HG02884 (cell line): ENCODE measurements around the gene ITSN2.
"Not testable (repeated sequence)": the region's sequence is repeated elsewhere in the genome, so short reads cannot be mapped to it uniquely, and the experiment has no call there.

Source experiments
- ATAC-seq: cut with Tn5 transposase; IDR thresholded peaks from one replicate; pipeline ENCODE4 v1.9.1; 2021; ENCODE audit warnings: mild to moderate bottlenecking, moderate library complexity; ENCODE audit not compliant: unreplicated experiment

Gene ITSN2

GRCh38 chr2:24360050-24360962 lies at the start of gene ITSN2:
ITSN2 (minus strand) TSS chr2:24360536; CDS start chr2:24328082, 32,454 bp downstream.
- peak; percentile 72 for ATAC-seq

- ATAC-seq, result no peak
Observed at GRCh38 chr2:24409171-24409570, 48.8 kb upstream of the ITSN2 start.

- not testable (repeated sequence) for ATAC-seq
Observed at GRCh38 chr2:24408704-24409103, 48.4 kb upstream of the ITSN2 start.

- no peak for ATAC-seq
Observed at GRCh38 chr2:24404491-24404921, 44.2 kb upstream of the ITSN2 start.

DNA sequence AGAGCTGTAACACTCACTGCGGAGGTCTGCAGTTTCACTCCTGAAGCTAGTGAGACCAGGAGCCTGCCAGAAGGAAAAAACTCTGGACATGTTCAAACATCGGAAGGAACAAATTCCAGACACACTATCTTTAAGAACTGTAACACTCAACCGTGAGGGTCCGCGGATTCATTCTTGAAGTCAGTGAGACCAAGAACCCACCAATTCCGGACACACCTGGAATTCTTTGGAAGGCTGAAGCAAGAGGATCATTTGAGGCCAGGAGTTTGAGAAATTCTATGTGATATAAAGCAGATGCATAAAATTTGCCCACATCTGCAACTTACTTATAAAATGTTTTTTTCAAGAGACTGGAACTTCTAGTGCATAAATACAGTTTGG lies 43.5 kb upstream of the ITSN2 start:
- no peak for ATAC-seq

DNA sequence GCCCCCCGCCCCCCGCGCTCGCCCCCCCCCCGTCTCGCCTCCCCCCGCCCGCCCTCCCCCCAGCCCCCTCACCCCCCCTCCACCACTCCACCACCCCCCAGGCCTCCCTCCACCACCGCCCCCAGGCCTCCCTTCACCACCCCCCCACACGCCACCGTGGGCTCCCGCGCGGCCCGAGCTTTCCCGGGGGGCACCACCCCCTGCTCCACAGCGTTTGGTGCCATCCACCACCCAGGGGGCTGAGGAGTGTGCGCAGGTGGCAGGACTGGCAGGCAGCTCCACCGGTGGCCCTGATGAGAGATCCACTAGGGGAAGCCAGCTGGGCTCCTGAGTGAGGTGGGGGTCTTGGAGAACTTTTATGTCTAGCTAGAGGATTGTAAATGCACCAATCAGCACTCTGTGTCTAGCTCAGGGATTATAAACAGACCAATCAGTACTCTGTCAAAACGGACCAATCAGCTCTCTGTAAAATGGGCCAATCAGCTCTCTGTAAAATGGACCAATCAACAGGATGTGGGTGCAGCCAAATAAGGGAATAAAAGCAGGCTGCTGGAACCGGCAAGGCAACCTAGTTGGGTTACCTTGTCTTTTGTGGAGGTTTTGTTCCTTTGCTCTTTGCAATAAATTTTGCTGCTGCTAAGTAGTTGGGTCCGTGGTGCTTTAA lies 43.0 kb upstream of the ITSN2 start:
- ATAC-seq, result no peak

DNA sequence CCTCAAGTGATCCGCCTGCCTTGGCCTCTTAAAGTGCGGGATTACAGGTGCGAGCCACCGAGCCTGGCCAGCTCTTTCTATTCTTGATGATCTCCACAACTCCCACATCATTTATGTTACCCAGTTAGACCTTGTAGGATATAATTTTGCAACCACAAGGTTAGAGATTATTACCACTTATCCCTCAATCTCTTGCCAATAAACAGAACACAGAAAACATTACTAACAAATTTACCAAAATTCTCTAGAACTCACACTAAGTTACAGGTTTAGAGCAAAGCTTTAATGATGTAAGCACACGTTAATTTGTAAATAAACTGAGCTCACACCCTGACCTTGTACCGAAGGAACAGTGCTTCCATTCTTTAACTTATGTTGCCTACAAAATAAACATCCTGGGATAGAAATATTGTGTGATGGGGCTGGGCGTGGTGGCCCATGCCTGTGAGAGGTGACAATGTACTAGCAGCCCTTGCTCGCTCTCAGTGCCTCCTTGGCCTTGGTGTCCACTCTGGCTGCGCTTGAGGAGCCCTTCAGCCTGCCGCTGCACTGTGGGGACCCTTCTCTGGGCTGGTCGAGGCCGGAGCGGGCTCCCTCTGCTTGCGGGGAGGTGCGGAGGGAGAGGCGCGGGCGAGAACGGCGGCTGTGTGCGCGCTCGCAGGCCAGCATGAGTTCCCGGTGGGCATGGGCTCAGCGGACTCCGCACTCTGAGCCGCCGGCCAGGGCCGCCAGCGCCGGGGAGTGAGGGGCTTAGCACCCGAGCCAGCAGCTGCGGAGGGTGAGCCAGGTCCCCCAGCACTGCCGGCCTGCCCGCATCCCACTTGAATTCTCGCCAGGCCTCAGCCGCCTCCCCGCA lies 42.1 kb upstream of the ITSN2 start:
- no peak for ATAC-seq

- ATAC-seq, result no peak
Observed at GRCh38 chr2:24400207-24400907, 40.0 kb upstream of the ITSN2 start.

DNA sequence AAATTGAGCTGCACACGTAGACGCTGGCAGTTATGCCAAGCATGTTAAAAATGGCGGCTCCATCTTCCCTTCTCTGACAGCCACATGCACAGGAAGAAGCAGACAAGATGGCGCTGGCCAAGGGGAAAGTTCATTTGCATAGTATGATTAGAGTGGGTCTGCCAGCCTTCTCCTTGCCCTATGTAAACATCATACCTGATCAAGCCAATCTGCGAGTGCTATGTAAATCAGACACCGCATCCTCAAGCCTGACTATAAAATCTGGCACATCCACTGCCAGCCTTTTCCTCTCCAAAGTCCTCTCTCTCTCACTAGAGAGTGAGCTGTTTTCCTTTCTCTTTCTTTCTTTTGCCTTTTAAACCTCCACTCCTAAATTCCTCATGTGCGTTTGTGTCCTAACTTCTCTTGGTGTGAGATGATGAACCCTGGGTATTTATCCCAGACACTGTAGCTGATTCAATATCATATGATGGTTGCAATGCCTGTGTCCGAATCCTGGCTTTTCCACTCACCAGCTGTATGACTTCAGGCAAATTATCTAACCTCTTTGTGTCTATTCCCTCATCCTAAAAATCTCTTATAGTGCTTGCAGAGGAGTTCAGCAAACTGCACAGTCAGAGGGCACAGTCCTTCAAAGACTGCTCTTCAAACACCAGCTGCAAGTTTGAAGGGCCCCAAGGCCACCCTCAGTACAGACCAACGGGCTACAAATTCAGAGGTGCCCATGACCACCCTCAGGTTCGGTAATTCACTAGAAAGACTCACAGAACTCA lies 39.3 kb upstream of the ITSN2 start:
- no peak for ATAC-seq

- no peak for ATAC-seq
Observed at GRCh38 chr2:24394998-24395397, 34.7 kb upstream of the ITSN2 start.

- ATAC-seq, result no peak
Observed at GRCh38 chr2:24392542-24393059, 32.3 kb upstream of the ITSN2 start.

DNA sequence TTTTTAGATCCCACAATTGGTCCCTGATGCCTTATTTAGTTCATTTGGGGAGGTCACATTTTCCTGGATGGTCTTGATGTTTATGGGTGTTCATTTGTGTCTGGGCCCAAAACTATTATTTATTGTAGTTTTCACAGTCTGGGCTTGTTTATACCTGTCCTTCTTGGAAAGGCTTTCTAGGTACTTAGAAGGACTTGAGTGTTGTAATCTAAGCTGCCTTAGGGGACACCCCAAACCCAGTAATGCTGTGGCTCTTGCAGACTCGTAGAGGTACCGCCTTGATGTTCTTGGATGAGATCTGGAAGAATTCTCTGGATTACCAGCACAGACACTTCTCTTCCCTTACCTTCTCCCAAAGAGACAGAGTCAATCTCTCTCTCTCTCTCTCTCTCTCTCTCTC lies 25.0 kb upstream of the ITSN2 start:
- ATAC-seq, result no peak

GRCh38 chr2:24382363-24383073 lies 22.2 kb upstream of the ITSN2 start:
- no peak for ATAC-seq

- ATAC-seq, result no peak
Observed at GRCh38 chr2:24380820-24381219, 20.5 kb upstream of the ITSN2 start.

- no peak for ATAC-seq
Observed at GRCh38 chr2:24375349-24376087, 15.2 kb upstream of the ITSN2 start.

DNA sequence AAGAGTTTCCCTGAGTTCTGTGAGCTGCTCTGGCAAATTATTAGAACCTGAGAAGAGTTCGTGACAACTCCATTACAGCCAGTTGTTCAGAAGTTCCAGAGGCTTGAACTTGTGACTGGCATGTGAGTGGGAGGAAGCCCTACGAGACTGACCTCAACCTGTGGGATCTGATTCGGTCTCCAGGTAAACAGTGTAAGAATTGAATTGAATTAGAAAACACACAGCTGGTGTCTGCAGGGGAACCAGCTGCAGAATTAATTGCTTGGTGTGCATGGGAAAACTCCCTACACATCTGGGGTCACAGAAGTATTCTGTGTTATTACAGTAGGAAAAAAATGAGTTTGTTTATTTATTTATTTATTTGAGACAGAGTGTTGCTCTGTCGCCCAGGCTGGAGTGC lies 14.0 kb upstream of the ITSN2 start:
- ATAC-seq, result no peak

DNA sequence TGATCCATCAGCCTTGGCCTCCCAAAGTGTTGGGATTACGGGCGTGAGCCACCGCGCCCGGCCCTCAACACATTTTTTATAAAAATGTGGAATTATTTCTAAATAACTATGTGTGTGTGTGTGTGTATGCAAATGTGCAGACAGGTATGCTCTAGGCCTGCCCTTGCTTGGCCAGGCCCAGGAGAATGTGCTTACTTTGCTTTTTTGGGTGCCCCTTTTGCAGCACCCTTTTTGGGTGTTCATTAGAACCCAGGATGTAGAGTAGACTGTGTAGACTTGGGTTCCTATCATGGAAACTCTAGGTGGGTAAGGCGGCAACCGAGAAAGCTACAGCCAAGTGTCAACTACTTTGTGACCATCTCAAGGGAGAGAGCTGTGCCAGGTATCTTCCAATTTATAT lies 11.7 kb upstream of the ITSN2 start:
- ATAC-seq, result no peak

GRCh38 chr2:24365826-24366225 lies 5.5 kb upstream of the ITSN2 start:
- ATAC-seq, result no peak
